Panc1 (cell line): Measurements from ENCODE around the gene NUP43. TPM values are rescaled to one million over a fixed set of nuclear protein-coding genes. Genes with fewer than 3 reads are reported as not detected.

Experiments
- ATAC-seq: fragments of 200-7000 bp; cut with Tn5 transposase; 2 replicates; pipeline ENCODE4 v1.9.1; 2020; ENCODE audit warnings: mild to moderate bottlenecking, moderate library complexity
- BruUV-seq: library from RNA; stranded (reverse); fragments of 400-500 nt; replicated peaks from 2 replicates; lab custom pipeline; 2021; lab: Mats Ljungman, UMichigan
- CTCF ChIA-PET: fragments of 300-600 bp; sonication (Branson Sonifier 250); formaldehyde crosslinking; loops from one replicate; lab custom pipeline; 2022; ENCODE audit warnings: antibody characterized with exemption; lab: Charles Lee
- POLR2A ChIA-PET: fragments of 300-600 bp; sonication (Branson Sonifier 250); formaldehyde crosslinking; loops from one replicate; lab custom pipeline; 2022; ENCODE audit warnings: antibody characterized with exemption; lab: Charles Lee
- DNase-seq: peaks from one replicate; pipeline ENCODE4 v3.0.0-alpha.2; 2010; ENCODE audit warnings: low read depth, low spot score
- H3K27ac ChIP-seq: 2 replicates; pipeline ENCODE4 v1.5.1; 2011; ENCODE audit warnings: mild to moderate bottlenecking, low read length, inconsistent platforms
- H3K27me3 ChIP-seq: fragments of 200-500 bp; sonication (Bioruptor generic); 2 replicates; pipeline ENCODE4 v1.6.0; 2014; ENCODE audit warnings: low read length, inconsistent platforms; ENCODE audit not compliant: control insufficient read depth, insufficient read depth
- H3K36me3 ChIP-seq: fragments of 200-500 bp; sonication (Bioruptor generic); 2 replicates; pipeline ENCODE4 v1.5.1; 2014; ENCODE audit warnings: inconsistent platforms, mild to moderate bottlenecking, low read length, moderate library complexity; ENCODE audit not compliant: control insufficient read depth, insufficient read depth
- H3K4me1 ChIP-seq: 2 replicates; pipeline ENCODE4 v1.5.1; 2011; ENCODE audit warnings: inconsistent platforms, mild to moderate bottlenecking, low read length, moderate library complexity; ENCODE audit not compliant: control insufficient read depth, insufficient read depth
- H3K4me3 ChIP-seq, 2 experiments: 2 replicates each; pipeline ENCODE4 v1.5.1; 2011 to 2012; ENCODE audit warnings: low read depth in 2 of 2, low read length in 2 of 2, mild to moderate bottlenecking in 2 of 2, inconsistent platforms in 1 of 2, moderate library complexity in 1 of 2
- H3K9me3 ChIP-seq: fragments of 200-500 bp; sonication (Bioruptor generic); 2 replicates; pipeline ENCODE4 v1.5.1; 2014; ENCODE audit warnings: low read depth, mild to moderate bottlenecking, inconsistent platforms, low read length, moderate library complexity; ENCODE audit not compliant: control insufficient read depth, insufficient read depth
- CTCF ChIP-seq: fragments of 450-650 bp; IDR thresholded peaks from 2 replicates; pipeline ENCODE4 v1.5.1; 2017; ENCODE audit warnings: mild to moderate bottlenecking
- POLR2AphosphoS5 ChIP-seq: IDR thresholded peaks from 2 replicates; pipeline ENCODE4 v1.6.1; 2012; ENCODE audit warnings: mild to moderate bottlenecking, low read depth, low read length, moderate library complexity
- REST ChIP-seq, 2 experiments: IDR thresholded peaks; 2 replicates each; pipeline ENCODE4 v1.6.1; 2011 to 2012; ENCODE audit warnings: low read depth in 2 of 2, control low read depth in 1 of 2, low read length in 1 of 2, mild to moderate bottlenecking in 1 of 2, moderate library complexity in 1 of 2; ENCODE audit not compliant: insufficient read depth in 1 of 2
- SIN3A ChIP-seq: IDR thresholded peaks from 2 replicates; pipeline ENCODE4 v1.6.1; 2012; ENCODE audit warnings: low read depth, mild to moderate bottlenecking, low read length, moderate library complexity, borderline replicate concordance; ENCODE audit not compliant: insufficient read depth
- TCF7L2 ChIP-seq: IDR thresholded peaks from 2 replicates; pipeline ENCODE4 v1.6.1; 2011; ENCODE audit warnings: mild to moderate bottlenecking, low read depth, low read length, inconsistent platforms
- in situ Hi-C: cut with HindIII; loops from 2 replicates; pipeline ENCODE4 v1.10.0; 2016; ENCODE audit warnings: low sequenced_read_pairs, low pct_unique_long_range_greater_than_20kb
- intact Hi-C: fragments of 100-400 bp; cut with micrococcal nuclease; formaldehyde crosslinking; loops from one replicate; pipeline ENCODE4 v1.10.0; 2022; ENCODE audit not compliant: unreplicated experiment
- total RNA-seq: library from RNA; stranded (reverse); gene quantifications from one replicate; pipeline ENCODE4 v1.2.1, GENCODE V29; 2021; ENCODE audit not compliant: unreplicated experiment

The NUP43 gene
- total RNA-seq, 1 experiment from 2014 or later: 53.6 TPM

- Histone ChIP-seq H3K36me3 (peaks cover 5% of the 10 kb centered on the region; the same call in 1 of the 2 replicates), H3K27ac (no peak overlapping the region), H3K27me3 (no peaks in the 10 kb centered on the region), H3K4me1 (no peaks in the 10 kb centered on the region), H3K4me3 (no peak overlapping the region), H3K9me3 (no peaks in the 10 kb centered on the region)
- DNase-seq: no peak
- in situ Hi-C loops (no loop called here), intact Hi-C loops (no loop called here)
- ATAC-seq: no peak
- CTCF ChIA-PET: no interaction called here
- TSS peak; percentile 50 for BruUV-seq
- POLR2A ChIA-PET: no interaction called here
- TF ChIP-seq REST (IDR thresholded peaks at IDR 0.05; ENCODE audit: insufficient read depth in 1 of 2, low read depth in 2 of 2, low read length in 1 of 2): no peak
- TF ChIP-seq TCF7L2: no peak
- TF ChIP-seq SIN3A: no peak
- no peak for TF ChIP-seq CTCF
- no peak for TF ChIP-seq POLR2AphosphoS5
Measured at GRCh38 chr6:149782337-149782736, 36.0 kb upstream of the NUP43 start.

GRCh38 chr6:149781715-149782114, 35.4 kb upstream of the NUP43 start:
- BruUV-seq: no TSS peak
- ATAC-seq (no peak), DNase-seq (no peak)
- H3K9me3 ChIP-seq: no peaks in the 10 kb centered on the region
- H3K27ac ChIP-seq: no peak overlapping the region
- in situ Hi-C loops: no loop called here
- CTCF ChIA-PET: no interaction called here
- POLR2A ChIA-PET: no interaction called here
- H3K36me3 ChIP-seq: peaks cover 5% of the 10 kb centered on the region; the same call in 1 of the 2 replicates
- no peak overlapping the region for H3K4me3 ChIP-seq
- H3K27me3 ChIP-seq: no peaks in the 10 kb centered on the region
- intact Hi-C loops: no loop called here
- H3K4me1 ChIP-seq: no peaks in the 10 kb centered on the region
- TF ChIP-seq TCF7L2 (no peak), POLR2AphosphoS5 (no peak), CTCF (no peak), SIN3A (no peak), REST (IDR thresholded peaks at IDR 0.05; ENCODE audit: insufficient read depth in 1 of 2, low read depth in 2 of 2, low read length in 1 of 2) (no peak)
